GOT3 (cell line): ENCODE results near the gene TGIF1.

Experiments used
- DNase-seq: peaks from one replicate; lab custom pipeline; 2025; ENCODE audit warnings: mixed read lengths; lab: John Stamatoyannopoulos, UW

The TGIF1 gene

DNA sequence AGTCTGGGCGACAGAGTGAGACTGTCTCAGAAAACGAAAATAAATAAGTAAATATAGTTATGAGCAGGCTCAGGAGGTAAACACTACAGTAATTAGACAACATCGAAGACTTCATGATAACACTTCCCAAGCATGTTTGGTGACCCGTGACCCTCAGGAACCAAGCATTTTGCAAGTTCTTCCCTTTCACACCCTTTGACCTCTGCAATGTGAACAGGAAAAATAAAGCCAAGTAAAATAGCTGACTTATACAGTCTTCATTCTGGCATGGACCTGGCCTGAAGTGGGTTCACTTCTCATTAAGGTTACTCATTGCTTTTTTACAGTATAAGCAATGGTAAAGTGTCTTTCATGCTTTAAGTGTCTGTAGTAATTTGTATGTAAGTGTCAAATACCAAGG, 15.3 kb upstream of the TGIF1 start:
- no peak for DNase-seq

DNA sequence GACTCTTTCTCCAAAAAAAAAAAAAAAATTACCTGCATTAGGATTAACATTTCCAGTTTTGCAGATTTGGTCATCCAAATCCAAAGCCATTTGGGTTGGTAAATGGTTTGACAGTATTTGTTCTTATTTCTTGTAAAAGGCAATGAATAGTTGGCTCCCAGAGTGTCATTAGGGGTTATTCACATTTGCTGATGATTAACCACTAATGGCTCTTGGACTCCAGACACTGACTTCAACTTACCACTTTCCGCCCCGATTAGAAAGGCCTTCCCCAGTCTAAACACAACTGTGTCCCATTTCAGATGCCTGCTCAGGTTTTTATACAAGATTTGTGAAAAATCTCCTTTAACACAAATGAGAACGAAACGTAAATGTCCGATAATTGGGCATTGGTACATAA, 9.6 kb upstream of the TGIF1 start:
- no peak for DNase-seq

DNA sequence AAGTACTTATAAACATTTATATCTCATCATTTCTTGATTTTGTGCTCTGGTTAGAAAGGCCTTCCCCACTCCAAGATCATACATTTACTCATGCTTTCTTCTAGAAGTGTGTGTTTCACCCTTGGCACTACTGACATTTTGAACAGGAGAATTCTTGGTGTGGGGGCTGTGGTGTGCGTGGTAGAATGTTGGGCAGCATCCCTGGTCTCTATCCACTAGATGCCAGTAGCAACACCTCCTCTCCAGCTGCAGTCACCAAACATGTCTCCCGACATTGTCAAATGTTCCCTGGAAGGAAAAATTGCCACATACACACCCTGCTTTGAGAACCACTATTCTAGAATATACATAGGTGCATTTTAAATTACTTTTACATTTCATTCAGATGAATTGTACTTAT, 8.7 kb upstream of the TGIF1 start:
- DNase-seq: no peak

- no peak for DNase-seq
Observed at GRCh38 chr18:3442919-3443318, 7.1 kb upstream of the TGIF1 start.

DNA sequence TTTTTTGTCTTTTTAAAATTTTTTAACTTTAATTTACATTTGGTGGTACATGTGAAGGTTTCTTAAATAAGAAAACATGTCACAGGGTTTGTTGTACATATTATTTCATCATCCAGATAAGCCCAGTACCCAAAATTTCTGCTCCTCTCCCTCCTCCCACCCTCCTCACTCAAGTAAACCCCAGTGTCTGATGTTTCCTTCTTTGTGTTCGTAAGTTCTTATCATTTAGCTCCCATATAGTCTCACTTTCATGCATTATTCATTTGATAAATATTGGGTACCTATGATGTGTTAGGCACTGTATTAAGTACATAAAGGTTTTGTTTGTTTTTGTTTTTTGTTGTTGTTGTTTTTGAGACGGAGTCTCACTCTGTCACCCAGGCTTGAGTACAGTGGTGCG, 5.7 kb upstream of the TGIF1 start:
- DNase-seq: no peak

DNA sequence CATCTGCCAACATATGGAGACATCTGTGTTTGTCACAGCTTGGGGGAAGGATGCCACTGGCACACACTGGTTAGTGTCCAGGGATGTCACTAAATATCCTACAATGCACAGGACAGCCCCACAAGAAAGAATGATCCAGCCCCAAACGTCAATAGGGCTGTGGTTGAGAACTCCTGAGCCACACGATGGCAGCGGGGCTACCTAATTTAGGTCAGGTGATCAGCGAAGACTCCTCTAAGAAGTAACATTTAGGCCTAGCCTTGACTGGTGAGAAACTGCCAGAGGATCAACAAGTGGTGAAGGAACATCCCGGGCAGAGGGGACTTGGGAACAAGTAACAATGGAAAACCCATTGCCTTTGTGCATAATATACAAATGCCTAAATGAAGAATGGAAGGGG, 5.0 kb upstream of the TGIF1 start:
- no peak for DNase-seq

DNA sequence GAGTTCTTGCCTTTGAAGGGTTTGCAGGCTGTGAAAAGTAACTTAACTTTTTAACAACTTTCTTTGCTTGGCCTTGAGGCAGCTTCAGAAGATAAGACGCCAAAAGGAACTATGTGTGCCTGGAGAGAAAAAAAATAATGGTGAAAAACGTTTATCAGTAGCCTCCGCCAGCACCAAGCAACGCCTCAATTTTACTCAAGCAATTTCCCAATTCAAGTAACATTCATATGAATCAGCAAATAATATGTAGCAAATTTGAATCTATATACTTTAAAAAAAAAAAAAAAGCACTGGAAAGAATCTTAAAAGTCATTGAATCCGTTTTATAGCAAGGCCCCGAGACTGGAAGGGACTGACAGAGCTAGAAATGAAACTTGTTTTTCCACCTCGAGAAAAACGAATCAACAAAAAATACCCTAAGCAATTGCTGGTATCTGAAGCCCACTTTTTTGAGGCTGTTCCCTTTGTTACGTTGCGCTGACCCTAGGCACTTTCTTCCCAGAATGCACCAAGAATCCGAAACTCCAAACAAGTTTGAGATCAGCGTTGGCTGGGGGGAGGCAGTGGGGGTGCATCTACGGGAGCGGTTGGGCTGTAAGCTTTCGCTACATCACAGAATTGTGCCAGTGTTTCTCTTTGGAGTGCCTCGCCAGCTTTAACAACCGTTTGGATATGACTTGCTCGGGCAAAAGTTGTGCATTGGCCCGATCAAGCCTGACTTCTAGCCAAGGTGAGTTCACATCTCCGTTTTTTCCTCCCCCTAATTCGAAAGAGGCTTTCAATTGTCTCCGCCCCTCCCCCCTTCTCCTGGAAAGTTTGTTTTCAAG, 2.7 kb upstream of the TGIF1 start:
- DNase-seq: no peak

- DNase-seq: peak; percentile 43
Observed at GRCh38 chr18:3447895-3448837, 1.8 kb upstream of the TGIF1 start.

GRCh38 chr18:3448838-3449511, 997 bp upstream of the TGIF1 start:
- DNase-seq: no peak

- peak; percentile 61 for DNase-seq
Observed at GRCh38 chr18:3449512-3450011, 410 bp upstream of the TGIF1 start.

DNA sequence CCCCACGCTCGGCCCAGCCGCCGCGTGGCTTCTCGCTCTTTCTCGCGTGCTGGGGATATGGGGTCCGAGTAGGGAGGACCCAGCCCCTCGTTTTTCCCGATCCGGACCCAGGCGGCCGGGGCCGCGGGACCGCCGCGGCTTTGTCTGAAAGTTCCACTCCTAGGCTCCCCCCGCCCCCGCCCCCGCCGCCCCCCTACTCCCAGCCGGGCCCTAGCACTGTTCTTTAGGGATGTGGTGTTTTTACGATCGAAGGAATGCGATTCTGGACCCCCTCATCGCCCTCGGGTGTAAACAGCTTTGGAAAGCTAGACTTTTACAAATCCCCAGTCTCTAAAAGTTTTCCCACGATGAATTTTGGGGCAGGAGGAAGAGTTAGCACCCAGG, 819 bp downstream of the TGIF1 start:
- no peak for DNase-seq

GRCh38 chr18:3451183-3451988, 1.4 kb downstream of the TGIF1 start:
- peak; percentile 29 for DNase-seq

- DNase-seq: no peak
Observed at GRCh38 chr18:3451989-3452749, 2.2 kb downstream of the TGIF1 start.

- no peak for DNase-seq
Observed at GRCh38 chr18:3452750-3453539, 3.0 kb downstream of the TGIF1 start.

DNA sequence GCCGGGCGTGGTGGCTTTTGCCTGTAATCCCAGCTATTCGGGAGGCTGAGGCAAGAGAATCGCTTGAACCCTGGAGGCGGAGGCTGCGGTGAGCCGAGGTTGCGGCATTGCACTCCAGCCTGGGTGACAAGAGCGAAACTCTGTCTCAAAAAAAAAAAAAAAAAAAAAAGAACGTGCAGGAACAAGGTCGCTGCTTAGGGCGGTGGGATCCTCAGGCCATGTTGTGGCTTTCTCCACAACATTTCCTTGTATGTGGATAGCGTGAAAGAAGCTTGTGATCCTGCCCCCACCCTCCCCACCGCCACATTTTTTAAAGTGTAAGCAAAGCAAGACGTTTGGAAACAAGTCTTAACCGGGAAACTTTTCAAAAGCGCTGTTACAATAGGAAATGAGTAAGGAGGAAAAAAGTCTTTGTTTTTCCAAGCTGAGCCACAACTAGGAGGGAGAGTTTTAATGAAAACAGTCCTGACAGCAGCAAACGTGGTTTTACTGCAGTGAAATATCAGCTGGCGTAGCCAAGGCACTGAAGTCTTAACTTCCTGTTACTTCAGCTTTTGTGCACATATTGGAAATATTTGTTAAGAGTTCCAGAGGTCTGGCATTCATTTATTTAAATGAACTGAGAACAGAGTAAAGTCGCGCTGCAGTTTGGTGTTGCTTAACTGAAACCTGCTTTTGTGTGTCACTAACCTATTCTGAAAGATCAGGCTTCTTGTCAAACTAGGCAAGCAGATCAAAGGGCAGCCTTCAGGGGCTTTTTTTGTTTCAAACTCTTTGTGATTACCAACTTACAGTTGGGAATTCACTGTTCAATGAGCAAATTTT, 3.8 kb downstream of the TGIF1 start:
- no peak for DNase-seq

GRCh38 chr18:3454365-3455089, 4.6 kb downstream of the TGIF1 start:
- DNase-seq: no peak

- no peak for DNase-seq
Observed at GRCh38 chr18:3455090-3455635, 5.2 kb downstream of the TGIF1 start.
